Skeletal muscle tissue (tissue), 4 donors: Measurements from ENCODE around the gene AQP10. TPM values are rescaled to one million over a fixed set of nuclear protein-coding genes. Genes with fewer than 3 reads are reported as not detected.

Experiments
- H3K27ac ChIP-seq: one replicate; pipeline ENCODE4 v1.7.0; 2013; ENCODE audit warnings: mild to moderate bottlenecking, low read depth, low read length, inconsistent platforms
- H3K27me3 ChIP-seq, 3 donors: one replicate each; pipeline ENCODE4 v1.7.0; 2013; ENCODE audit warnings: low read length in 3 of 3; ENCODE audit not compliant: control insufficient read depth in 3 of 3, insufficient read depth in 3 of 3
- H3K36me3 ChIP-seq, 3 donors: one replicate each; pipeline ENCODE4 v1.7.0; 2013; ENCODE audit warnings: low read length in 3 of 3; ENCODE audit not compliant: control insufficient read depth in 3 of 3, insufficient read depth in 3 of 3
- H3K4me1 ChIP-seq, 3 donors: one replicate each; pipeline ENCODE4 v1.7.0; 2013; ENCODE audit warnings: low read length in 3 of 3, mild to moderate bottlenecking in 3 of 3; ENCODE audit not compliant: control insufficient read depth in 3 of 3, insufficient read depth in 3 of 3
- H3K4me3 ChIP-seq, 3 donors: one replicate each; pipeline ENCODE4 v1.7.0; 2013; ENCODE audit warnings: low read length in 3 of 3
- H3K9ac ChIP-seq, 3 donors: one replicate each; pipeline ENCODE4 v1.7.0; 2013; ENCODE audit warnings: low read length in 3 of 3, mild to moderate bottlenecking in 3 of 3, moderate library complexity in 2 of 3, low read depth in 1 of 3
- H3K9me3 ChIP-seq, 3 donors: one replicate each; pipeline ENCODE4 v1.7.0; 2013; ENCODE audit warnings: low read length in 3 of 3; ENCODE audit not compliant: control insufficient read depth in 3 of 3
- total RNA-seq: library from RNA; depleted of rRNA; stranded (reverse); fragments of >200 nt; gene quantifications from one replicate; pipeline ENCODE4 v1.2.3, GENCODE V29; 2014
- donor health status: Osteomylitis.

Gene AQP10
- total RNA-seq, 1 donor from 2014 or later: not detected

GRCh38 chr1:154342836-154343472 is 22.1 kb downstream of the AQP10 start:
- H3K27ac ChIP-seq: no peak overlapping the region
- H3K4me1 ChIP-seq: no peaks in the 10 kb centered on the region
- no peaks in the 10 kb centered on the region for H3K9me3 ChIP-seq
- no peak overlapping the region for H3K9ac ChIP-seq
- no peaks in the 10 kb centered on the region for H3K27me3 ChIP-seq
- H3K36me3 ChIP-seq: peaks cover 15 to 46% (median 19%) of the 10 kb centered on the region in 3 donors
- H3K4me3 ChIP-seq: no peak overlapping the region

- H3K9me3 ChIP-seq: no peaks in the 10 kb centered on the region
- H3K27me3 ChIP-seq: no peaks in the 10 kb centered on the region
- H3K36me3 ChIP-seq: peaks cover 14 to 40% (median 21%) of the 10 kb centered on the region in 3 donors
- no peak overlapping the region for H3K4me3 ChIP-seq
- no peaks in the 10 kb centered on the region for H3K4me1 ChIP-seq
- no peak overlapping the region for H3K27ac ChIP-seq
- H3K9ac ChIP-seq: no peak overlapping the region
Measured at GRCh38 chr1:154344977-154345837, 24.3 kb downstream of the AQP10 start.

GRCh38 chr1:154346276-154346917 is 25.5 kb downstream of the AQP10 start:
- no peak overlapping the region for H3K27ac ChIP-seq
- no peaks in the 10 kb centered on the region for H3K9me3 ChIP-seq
- H3K27me3 ChIP-seq: peaks cover 0 to 2% (median 0%) of the 10 kb centered on the region in 3 donors
- no peak overlapping the region for H3K4me3 ChIP-seq
- H3K4me1 ChIP-seq: no peaks in the 10 kb centered on the region
- peaks cover 11 to 38% (median 15%) of the 10 kb centered on the region in 3 donors for H3K36me3 ChIP-seq
- no peak overlapping the region for H3K9ac ChIP-seq

GRCh38 chr1:154347961-154348360 is 27.1 kb downstream of the AQP10 start:
- Histone ChIP-seq H3K4me3 (no peak overlapping the region), H3K9me3 (no peaks in the 10 kb centered on the region), H3K4me1 (peaks cover 7 to 9% (median 8%) of the 10 kb centered on the region in 3 donors), H3K27me3 (peaks cover 0 to 16% (median 13%) of the 10 kb centered on the region in 3 donors), H3K27ac (no peak overlapping the region), H3K36me3 (peaks cover 8 to 38% (median 15%) of the 10 kb centered on the region in 3 donors), H3K9ac (no peak overlapping the region)

- Histone ChIP-seq H3K27ac (no peak overlapping the region), H3K36me3 (peaks cover 8 to 33% (median 15%) of the 10 kb centered on the region in 3 donors), H3K4me1 (peaks cover 10 to 15% (median 14%) of the 10 kb centered on the region in 3 donors)
Measured at GRCh38 chr1:154348429-154349076, 27.7 kb downstream of the AQP10 start.

GRCh38 chr1:154349121-154349520 is 28.2 kb downstream of the AQP10 start:
- H3K4me1 ChIP-seq: peaks cover 10 to 18% (median 16%) of the 10 kb centered on the region in 3 donors
- H3K27ac ChIP-seq: no peak overlapping the region
- peaks cover 0 to 20% (median 18%) of the 10 kb centered on the region in 3 donors for H3K27me3 ChIP-seq
- H3K4me3 ChIP-seq: no peak overlapping the region
- H3K9ac ChIP-seq: no peak overlapping the region
- H3K9me3 ChIP-seq: no peaks in the 10 kb centered on the region
- peaks cover 6 to 27% (median 15%) of the 10 kb centered on the region in 3 donors for H3K36me3 ChIP-seq

More at GRCh38 chr1:154348429-154349076, 27.7 kb downstream of the AQP10 start:
- Histone ChIP-seq H3K27me3 (peaks cover 0 to 18% (median 17%) of the 10 kb centered on the region in 3 donors), H3K4me3 (no peak overlapping the region), H3K9me3 (no peaks in the 10 kb centered on the region), H3K9ac (no peak overlapping the region)

- no peaks in the 10 kb centered on the region for H3K9me3 ChIP-seq
- H3K4me1 ChIP-seq: peaks cover 10 to 18% (median 16%) of the 10 kb centered on the region in 3 donors
- peaks cover 0 to 20% (median 18%) of the 10 kb centered on the region in 3 donors for H3K27me3 ChIP-seq
- H3K27ac ChIP-seq: no peak overlapping the region
- peaks cover 2 to 15% (median 15%) of the 10 kb centered on the region in 3 donors for H3K36me3 ChIP-seq
- no peak overlapping the region for H3K4me3 ChIP-seq
- H3K9ac ChIP-seq: no peak overlapping the region
Measured at GRCh38 chr1:154350383-154350782, 29.5 kb downstream of the AQP10 start.

GRCh38 chr1:154351363-154352068 is 30.6 kb downstream of the AQP10 start:
- H3K36me3 ChIP-seq: peaks cover 0 to 7% (median 6%) of the 10 kb centered on the region in 3 donors
- no peak overlapping the region for H3K4me3 ChIP-seq
- peaks cover 0 to 21% (median 20%) of the 10 kb centered on the region in 3 donors for H3K27me3 ChIP-seq
- no peak overlapping the region for H3K27ac ChIP-seq
- no peak overlapping the region for H3K9ac ChIP-seq
- H3K4me1 ChIP-seq: peaks cover 10 to 18% (median 16%) of the 10 kb centered on the region in 3 donors
- no peaks in the 10 kb centered on the region for H3K9me3 ChIP-seq

- Histone ChIP-seq H3K27me3 (peaks cover 0 to 21% (median 20%) of the 10 kb centered on the region in 3 donors), H3K9ac (peak overlapping the region in 1 of 3 donors; percentile 40), H3K4me3 (peak overlapping the region; percentile 55 to 73 (median 69)), H3K4me1 (peaks cover 10 to 18% (median 16%) of the 10 kb centered on the region in 3 donors), H3K36me3 (peaks cover 0 to 6% (median 4%) of the 10 kb centered on the region in 3 donors), H3K9me3 (no peaks in the 10 kb centered on the region), H3K27ac (no peak overlapping the region)
Measured at GRCh38 chr1:154352245-154352580, 31.3 kb downstream of the AQP10 start.
